Esophagus (tissue), 2 donors: ENCODE measurements around the gene FOXJ3. TPM values are rescaled to one million over a fixed set of nuclear protein-coding genes. Genes with fewer than 3 reads are reported as not detected.
A peak's percentile ranks its signal among the peaks of the same experiment; 100 is the strongest.

Source experiments
- H3K27ac ChIP-seq, 2 donors: one replicate each; pipeline ENCODE4 v1.5.1; 2013; ENCODE audit warnings: low read depth in 2 of 2, mild to moderate bottlenecking in 2 of 2, inconsistent platforms in 1 of 2, low read length in 1 of 2, moderate library complexity in 1 of 2
- H3K27me3 ChIP-seq, 2 donors: one replicate each; pipeline ENCODE4 v1.6.1; 2013; ENCODE audit warnings: low read length in 2 of 2, control low read depth in 1 of 2, mild to moderate bottlenecking in 1 of 2; ENCODE audit not compliant: insufficient read depth in 2 of 2, control insufficient read depth in 1 of 2
- H3K36me3 ChIP-seq, 2 donors: one replicate each; pipeline ENCODE4 v1.6.1; 2013; ENCODE audit warnings: low read length in 1 of 2; ENCODE audit not compliant: control insufficient read depth in 2 of 2, insufficient read depth in 2 of 2
- H3K4me1 ChIP-seq, 2 donors: one replicate each; pipeline ENCODE4 v1.6.1; 2013; ENCODE audit warnings: low read length in 1 of 2; ENCODE audit not compliant: control insufficient read depth in 2 of 2, insufficient read depth in 2 of 2
- H3K4me3 ChIP-seq, 2 donors: one replicate each; pipeline ENCODE4 v1.5.1; 2013; ENCODE audit warnings: low read length in 2 of 2, mild to moderate bottlenecking in 2 of 2, low read depth in 1 of 2, moderate library complexity in 1 of 2
- H3K9me3 ChIP-seq, 2 donors: one replicate each; pipeline ENCODE4 v1.6.1; 2013; ENCODE audit warnings: mild to moderate bottlenecking in 2 of 2, low read depth in 1 of 2, low read length in 1 of 2, moderate library complexity in 1 of 2; ENCODE audit not compliant: control insufficient read depth in 2 of 2, insufficient read depth in 1 of 2
- WGBS, 2 donors: extraction: QIAGEN DNeasy Blood & Tissue Kit; methylation state at CpG; one replicate each; pipeline ENCODE4 v1.1.7; 2013; 5-methylcytosine and 5-hydroxymethylcytosine counted together
- polyA plus RNA-seq, 2 donors: library from polyadenylated mRNA; stranded (reverse); fragments of 200-250 nt; gene quantifications; one replicate each; pipeline ENCODE4 v1.2.3, GENCODE V29; 2013
- donor health status: healthy with polysubstance abuse.
- donor health status: Bipolar disorder and iron deficiency.

FOXJ3 gene
- polyA plus RNA-seq, 2 donors: 7.0 to 8.8 TPM

GRCh38 chr1:42336978-42337377 lies 1.9 kb upstream of the FOXJ3 start:
- Histone ChIP-seq H3K27ac (no peak overlapping the region), H3K27me3 (no peaks in the 10 kb centered on the region), H3K36me3 (no peaks in the 10 kb centered on the region), H3K4me1 (peaks cover 0 to 3% of the 10 kb centered on the region in 2 donors), H3K4me3 (no peak overlapping the region), H3K9me3 (no peaks in the 10 kb centered on the region)
- 75 to 80% methylated on average over 6 of the region's 6 CpGs for WGBS, 2 donors

GRCh38 chr1:42335809-42336518 lies 929 bp upstream of the FOXJ3 start:
- Histone ChIP-seq H3K4me3 (peak overlapping the region; percentile 83 to 96), H3K27me3 (no peaks in the 10 kb centered on the region), H3K27ac (peak overlapping the region; percentile 97 to 98), H3K36me3 (no peaks in the 10 kb centered on the region), H3K4me1 (peaks cover 0 to 1% of the 10 kb centered on the region in 2 donors), H3K9me3 (no peaks in the 10 kb centered on the region)
- WGBS, 2 donors: 8 to 9% methylated on average over 9 of the region's 9 CpGs

- Histone ChIP-seq H3K36me3 (no peaks in the 10 kb centered on the region), H3K4me3 (peak overlapping the region; percentile 83 to 96), H3K4me1 (no peaks in the 10 kb centered on the region), H3K27me3 (no peaks in the 10 kb centered on the region), H3K9me3 (no peaks in the 10 kb centered on the region), H3K27ac (peak overlapping the region; percentile 90 to 97)
- WGBS, 2 donors: 0 to 1% methylated on average over 44 to 58 of the region's 58 CpGs
Measured at GRCh38 chr1:42334240-42335049, 590 bp downstream of the FOXJ3 start.

- no peaks in the 10 kb centered on the region for H3K4me1 ChIP-seq
- WGBS, 2 donors: 4 to 7% methylated on average over 6 of the region's 6 CpGs
- no peaks in the 10 kb centered on the region for H3K36me3 ChIP-seq
- peak overlapping the region; percentile 83 to 96 for H3K4me3 ChIP-seq
- no peaks in the 10 kb centered on the region for H3K27me3 ChIP-seq
- no peaks in the 10 kb centered on the region for H3K9me3 ChIP-seq
- peak overlapping the region in 1 of 2 donors; percentile 97 for H3K27ac ChIP-seq
Measured at GRCh38 chr1:42333662-42334239, 1.3 kb downstream of the FOXJ3 start.

- H3K4me3 ChIP-seq: no peak overlapping the region
- no peak overlapping the region for H3K27ac ChIP-seq
- 71 to 72% methylated on average over 6 of the region's 6 CpGs for WGBS, 2 donors
- H3K36me3 ChIP-seq: no peaks in the 10 kb centered on the region
- H3K9me3 ChIP-seq: no peaks in the 10 kb centered on the region
- H3K27me3 ChIP-seq: no peaks in the 10 kb centered on the region
- H3K4me1 ChIP-seq: peaks cover 0 to 2% of the 10 kb centered on the region in 2 donors
Measured at GRCh38 chr1:42332877-42333276, 2.2 kb downstream of the FOXJ3 start.

- H3K9me3 ChIP-seq: no peaks in the 10 kb centered on the region
- 93 to 96% methylated on average over 10 of the region's 10 CpGs for WGBS, 2 donors
- H3K4me1 ChIP-seq: peaks cover 0 to 3% of the 10 kb centered on the region in 2 donors
- no peak overlapping the region for H3K4me3 ChIP-seq
- no peaks in the 10 kb centered on the region for H3K27me3 ChIP-seq
- H3K27ac ChIP-seq: no peak overlapping the region
- no peaks in the 10 kb centered on the region for H3K36me3 ChIP-seq
Measured at GRCh38 chr1:42330215-42330614, 4.8 kb downstream of the FOXJ3 start.

GRCh38 chr1:42328916-42329496 lies 6.0 kb downstream of the FOXJ3 start:
- peaks cover 0 to 3% of the 10 kb centered on the region in 2 donors for H3K4me1 ChIP-seq
- no peak overlapping the region for H3K27ac ChIP-seq
- H3K27me3 ChIP-seq: no peaks in the 10 kb centered on the region
- H3K36me3 ChIP-seq: no peaks in the 10 kb centered on the region
- 90 to 93% methylated on average over 4 of the region's 4 CpGs for WGBS, 2 donors
- H3K9me3 ChIP-seq: no peaks in the 10 kb centered on the region
- no peak overlapping the region for H3K4me3 ChIP-seq

GRCh38 chr1:42328047-42328625 lies 6.9 kb downstream of the FOXJ3 start:
- Histone ChIP-seq H3K4me3 (no peak overlapping the region), H3K27me3 (no peaks in the 10 kb centered on the region), H3K27ac (no peak overlapping the region), H3K36me3 (no peaks in the 10 kb centered on the region), H3K9me3 (no peaks in the 10 kb centered on the region), H3K4me1 (peaks cover 0 to 3% of the 10 kb centered on the region in 2 donors)
- 95% methylated on average over 5 of the region's 5 CpGs for WGBS, 2 donors

- no peak overlapping the region for H3K4me3 ChIP-seq
- no peaks in the 10 kb centered on the region for H3K36me3 ChIP-seq
- H3K9me3 ChIP-seq: no peaks in the 10 kb centered on the region
- no peaks in the 10 kb centered on the region for H3K27me3 ChIP-seq
- WGBS, 2 donors: 57 to 71% methylated on average over 2 of the region's 2 CpGs
- no peak overlapping the region for H3K27ac ChIP-seq
- peaks cover 0 to 3% of the 10 kb centered on the region in 2 donors for H3K4me1 ChIP-seq
Measured at GRCh38 chr1:42325014-42325402, 10.0 kb downstream of the FOXJ3 start.
